ENCODE results near the gene TBC1D16.
A peak's percentile ranks its signal among the peaks of the same experiment; 100 is the strongest.

TBC1D16 gene

DNA sequence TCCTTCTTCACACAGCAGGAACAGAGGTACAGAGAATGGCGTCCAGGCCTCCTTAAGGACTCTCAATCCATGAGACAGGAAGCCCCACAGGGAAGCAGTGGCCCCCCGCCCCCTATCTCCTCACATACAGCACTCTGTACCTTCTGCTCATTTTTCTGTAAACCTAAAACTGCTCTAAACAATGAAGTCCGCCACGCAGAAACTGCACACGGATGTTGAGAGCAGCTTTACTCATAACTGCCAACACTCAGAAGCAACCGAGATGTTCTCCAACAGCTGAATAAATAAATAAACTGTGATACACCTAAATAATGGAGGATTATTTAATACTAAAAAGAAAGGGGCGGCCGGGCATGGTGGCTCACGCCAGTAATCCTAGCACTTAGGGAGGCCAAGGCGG is 9.9 kb downstream of the TBC1D16 start:
- POLR2A ChIA-PET: no interaction called here
- CTCF ChIA-PET: interaction anchor here (8.8 kb wide), 1 partner anchor 18 kb away, joined by 64 read pairs; no protein-coding TSS in a partner anchor

GRCh38 chr17:80025140-80025539 is 10.5 kb downstream of the TBC1D16 start:
- peak in 1 of 3 donors; percentile 37 for DNase-seq
- no peak overlapping the region for H3K27ac ChIP-seq (ENCODE audit: insufficient read depth in 1 of 2, low read depth in 1 of 2, low read length in 2 of 2, poor library complexity in 1 of 2, severe bottlenecking in 2 of 2)
- WGBS (ENCODE audit: insufficient coverage): 71% methylated on average over 6 of the region's 11 CpGs
- no peak overlapping the region for H3K4me3 ChIP-seq (ENCODE audit: control insufficient read depth in 1 of 7, extremely low read depth in 1 of 7, insufficient read depth in 4 of 7, low read depth in 2 of 7, low read length in 6 of 7)
- H3K9me3 ChIP-seq (ENCODE audit: control extremely low read depth in 1 of 5, control insufficient read depth in 4 of 5, insufficient read depth in 2 of 5, low read depth in 1 of 5, low read length in 4 of 5): no peaks in the 10 kb centered on the region
- H3K4me1 ChIP-seq (ENCODE audit: control extremely low read depth in 1 of 4, control insufficient read depth in 4 of 4, insufficient read depth in 4 of 4, low read length in 3 of 4): peaks cover 0 to 20% (median 7%) of the 10 kb centered on the region in 4 experiments
- ChIA-PET CTCF (interaction anchor here (8.8 kb wide), 1 partner anchor 17 kb away, joined by 64 read pairs; no protein-coding TSS in a partner anchor), POLR2A (no interaction called here)
- H3K27me3 ChIP-seq (replicated peaks in 2 of 5; ENCODE audit: control insufficient read depth in 4 of 5, insufficient read depth in 5 of 5, low read length in 4 of 5): no peaks in the 10 kb centered on the region
- no peaks in the 10 kb centered on the region for H3K36me3 ChIP-seq (ENCODE audit: control insufficient read depth in 4 of 4, insufficient read depth in 4 of 4, low read length in 3 of 4)

More for the DNA sequence above, 9.9 kb downstream of the TBC1D16 start:
- Histone ChIP-seq H3K4me1 (ENCODE audit: control extremely low read depth in 1 of 4, control insufficient read depth in 4 of 4, insufficient read depth in 4 of 4, low read length in 3 of 4) (peaks cover 0 to 20% (median 7%) of the 10 kb centered on the region in 4 experiments), H3K27ac (ENCODE audit: insufficient read depth in 1 of 2, low read depth in 1 of 2, low read length in 2 of 2, poor library complexity in 1 of 2, severe bottlenecking in 2 of 2) (no peak overlapping the region), H3K36me3 (ENCODE audit: control insufficient read depth in 4 of 4, insufficient read depth in 4 of 4, low read length in 3 of 4) (no peaks in the 10 kb centered on the region), H3K4me3 (ENCODE audit: control insufficient read depth in 1 of 7, extremely low read depth in 1 of 7, insufficient read depth in 4 of 7, low read depth in 2 of 7, low read length in 6 of 7) (no peak overlapping the region), H3K9me3 (ENCODE audit: control extremely low read depth in 1 of 5, control insufficient read depth in 4 of 5, insufficient read depth in 2 of 5, low read depth in 1 of 5, low read length in 4 of 5) (no peaks in the 10 kb centered on the region), H3K27me3 (replicated peaks in 2 of 5; ENCODE audit: control insufficient read depth in 4 of 5, insufficient read depth in 5 of 5, low read length in 4 of 5) (no peaks in the 10 kb centered on the region)
- DNase-seq: no peak
- 96% methylated on average over 5 of the region's 10 CpGs for WGBS (ENCODE audit: insufficient coverage)

DNA sequence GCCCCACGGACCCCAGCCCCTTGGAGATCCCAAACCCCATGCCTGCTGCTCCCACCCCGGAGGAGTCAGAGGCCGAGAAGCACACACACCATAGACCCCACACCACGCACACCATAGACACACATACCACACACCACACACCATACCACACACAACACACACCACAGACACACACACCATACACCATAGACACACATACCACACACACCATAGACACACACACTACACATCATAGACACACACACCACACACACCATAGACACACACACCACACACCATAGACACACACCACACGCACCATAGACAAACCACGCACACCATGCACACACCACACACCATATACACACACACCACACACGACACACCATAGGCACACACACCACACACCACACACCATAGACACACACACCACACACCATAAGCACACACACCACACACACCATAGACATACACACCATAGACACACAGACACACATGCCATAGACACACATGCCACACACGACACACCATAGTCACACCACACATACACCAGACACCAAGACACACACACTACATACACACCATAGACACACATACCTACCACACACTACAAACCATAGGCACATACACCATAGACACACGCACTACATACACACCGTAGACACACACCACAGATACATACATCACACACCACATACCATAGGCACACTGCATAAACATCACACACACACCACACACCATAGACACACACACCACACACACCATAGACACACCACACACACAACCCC is 11.3 kb downstream of the TBC1D16 start:
- no peaks in the 10 kb centered on the region for H3K27me3 ChIP-seq (replicated peaks in 2 of 5; ENCODE audit: control insufficient read depth in 4 of 5, insufficient read depth in 5 of 5, low read length in 4 of 5)
- H3K9me3 ChIP-seq (ENCODE audit: control extremely low read depth in 1 of 5, control insufficient read depth in 4 of 5, insufficient read depth in 2 of 5, low read depth in 1 of 5, low read length in 4 of 5): no peaks in the 10 kb centered on the region
- H3K4me1 ChIP-seq (ENCODE audit: control extremely low read depth in 1 of 4, control insufficient read depth in 4 of 4, insufficient read depth in 4 of 4, low read length in 3 of 4): peaks cover 0 to 18% (median 7%) of the 10 kb centered on the region in 4 experiments
- H3K4me3 ChIP-seq (ENCODE audit: control insufficient read depth in 1 of 7, extremely low read depth in 1 of 7, insufficient read depth in 4 of 7, low read depth in 2 of 7, low read length in 6 of 7): no peak overlapping the region
- CTCF ChIA-PET: interaction anchor here (8.8 kb wide), 1 partner anchor 17 kb away, joined by 64 read pairs; no protein-coding TSS in a partner anchor
- H3K36me3 ChIP-seq (ENCODE audit: control insufficient read depth in 4 of 4, insufficient read depth in 4 of 4, low read length in 3 of 4): no peaks in the 10 kb centered on the region
- peak in 1 of 3 donors; percentile 32 for DNase-seq
- H3K27ac ChIP-seq (ENCODE audit: insufficient read depth in 1 of 2, low read depth in 1 of 2, low read length in 2 of 2, poor library complexity in 1 of 2, severe bottlenecking in 2 of 2): no peak overlapping the region
- 61% methylated on average over 4 of the region's 10 CpGs for WGBS (ENCODE audit: insufficient coverage)
- POLR2A ChIA-PET: interaction anchor here (0.7 kb wide), 1 partner anchor 78 kb away, joined by 3 read pairs; no protein-coding TSS in a partner anchor

DNA sequence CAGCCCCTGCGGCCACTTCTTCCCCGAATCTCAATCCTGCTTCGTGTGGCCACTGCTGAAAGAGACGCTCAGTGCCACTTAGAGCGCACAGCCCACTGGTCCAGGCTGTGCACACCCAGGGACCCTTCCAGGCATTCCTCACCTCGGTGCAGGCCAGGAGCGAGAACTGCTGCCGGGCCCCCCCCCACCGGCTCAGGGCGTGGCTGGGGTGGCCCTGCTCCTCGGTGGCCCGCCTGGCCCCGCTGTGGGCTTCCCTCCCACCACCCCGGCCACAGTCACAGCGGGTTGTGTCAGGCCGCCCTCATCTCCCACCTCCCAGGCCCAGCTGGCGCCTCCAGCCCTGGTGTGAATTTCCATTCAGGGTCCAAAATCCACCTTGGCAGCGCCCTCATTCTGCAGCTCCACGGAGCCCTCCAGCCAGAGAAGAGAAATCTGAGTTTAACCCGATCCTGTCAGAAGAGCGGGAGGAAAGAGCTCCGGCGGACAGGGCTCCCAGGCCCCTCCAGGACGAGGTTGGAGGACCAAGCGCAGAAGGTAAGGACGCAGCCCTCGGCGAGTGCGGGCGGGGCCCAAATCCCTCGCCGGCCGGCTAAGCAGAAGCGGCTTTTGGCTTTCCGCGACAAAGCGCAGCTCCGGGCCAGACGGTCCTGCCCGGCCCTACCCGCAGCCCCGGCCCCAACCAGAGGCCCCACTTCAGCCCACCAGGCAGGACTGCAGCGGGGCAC is 12.0 kb downstream of the TBC1D16 start:
- DNase-seq: peak in 1 of 3 donors; percentile 17
- H3K36me3 ChIP-seq (ENCODE audit: control insufficient read depth in 4 of 4, insufficient read depth in 4 of 4, low read length in 3 of 4): no peaks in the 10 kb centered on the region
- no peak overlapping the region for H3K4me3 ChIP-seq (ENCODE audit: control insufficient read depth in 1 of 7, extremely low read depth in 1 of 7, insufficient read depth in 4 of 7, low read depth in 2 of 7, low read length in 6 of 7)
- POLR2A ChIA-PET: interaction anchor here (0.7 kb wide), 2 partner anchors 78 to 212 kb away, joined by 3 to 6 read pairs; no protein-coding TSS in a partner anchor
- WGBS (ENCODE audit: insufficient coverage): 94% methylated on average over 34 of the region's 43 CpGs
- no peaks in the 10 kb centered on the region for H3K9me3 ChIP-seq (ENCODE audit: control extremely low read depth in 1 of 5, control insufficient read depth in 4 of 5, insufficient read depth in 2 of 5, low read depth in 1 of 5, low read length in 4 of 5)
- no peak overlapping the region for H3K27ac ChIP-seq (ENCODE audit: insufficient read depth in 1 of 2, low read depth in 1 of 2, low read length in 2 of 2, poor library complexity in 1 of 2, severe bottlenecking in 2 of 2)
- CTCF ChIA-PET: no interaction called here
- peaks cover 0 to 10% (median 3%) of the 10 kb centered on the region in 4 experiments for H3K4me1 ChIP-seq (ENCODE audit: control extremely low read depth in 1 of 4, control insufficient read depth in 4 of 4, insufficient read depth in 4 of 4, low read length in 3 of 4)
- no peaks in the 10 kb centered on the region for H3K27me3 ChIP-seq (replicated peaks in 2 of 5; ENCODE audit: control insufficient read depth in 4 of 5, insufficient read depth in 5 of 5, low read length in 4 of 5)

- H3K4me1 ChIP-seq (ENCODE audit: control extremely low read depth in 1 of 4, control insufficient read depth in 4 of 4, insufficient read depth in 4 of 4, low read length in 3 of 4): peaks cover 0 to 10% (median 3%) of the 10 kb centered on the region in 4 experiments
- H3K36me3 ChIP-seq (ENCODE audit: control insufficient read depth in 4 of 4, insufficient read depth in 4 of 4, low read length in 3 of 4): no peaks in the 10 kb centered on the region
- no peak overlapping the region for H3K4me3 ChIP-seq (ENCODE audit: control insufficient read depth in 1 of 7, extremely low read depth in 1 of 7, insufficient read depth in 4 of 7, low read depth in 2 of 7, low read length in 6 of 7)
- DNase-seq: no peak
- no peaks in the 10 kb centered on the region for H3K27me3 ChIP-seq (replicated peaks in 2 of 5; ENCODE audit: control insufficient read depth in 4 of 5, insufficient read depth in 5 of 5, low read length in 4 of 5)
- H3K9me3 ChIP-seq (ENCODE audit: control extremely low read depth in 1 of 5, control insufficient read depth in 4 of 5, insufficient read depth in 2 of 5, low read depth in 1 of 5, low read length in 4 of 5): no peaks in the 10 kb centered on the region
- H3K27ac ChIP-seq (ENCODE audit: insufficient read depth in 1 of 2, low read depth in 1 of 2, low read length in 2 of 2, poor library complexity in 1 of 2, severe bottlenecking in 2 of 2): no peak overlapping the region
- ChIA-PET POLR2A (no interaction called here), CTCF (interaction anchor here (1.3 to 1.6 kb wide), 3 partner anchors 11 to 13 kb away, joined by 3 to 6 read pairs (median 3); no protein-coding TSS in a partner anchor)
- 100% methylated on average over 1 of the region's 2 CpGs for WGBS (ENCODE audit: insufficient coverage)
Observed at GRCh38 chr17:80021600-80021999, 14.1 kb downstream of the TBC1D16 start.

DNA sequence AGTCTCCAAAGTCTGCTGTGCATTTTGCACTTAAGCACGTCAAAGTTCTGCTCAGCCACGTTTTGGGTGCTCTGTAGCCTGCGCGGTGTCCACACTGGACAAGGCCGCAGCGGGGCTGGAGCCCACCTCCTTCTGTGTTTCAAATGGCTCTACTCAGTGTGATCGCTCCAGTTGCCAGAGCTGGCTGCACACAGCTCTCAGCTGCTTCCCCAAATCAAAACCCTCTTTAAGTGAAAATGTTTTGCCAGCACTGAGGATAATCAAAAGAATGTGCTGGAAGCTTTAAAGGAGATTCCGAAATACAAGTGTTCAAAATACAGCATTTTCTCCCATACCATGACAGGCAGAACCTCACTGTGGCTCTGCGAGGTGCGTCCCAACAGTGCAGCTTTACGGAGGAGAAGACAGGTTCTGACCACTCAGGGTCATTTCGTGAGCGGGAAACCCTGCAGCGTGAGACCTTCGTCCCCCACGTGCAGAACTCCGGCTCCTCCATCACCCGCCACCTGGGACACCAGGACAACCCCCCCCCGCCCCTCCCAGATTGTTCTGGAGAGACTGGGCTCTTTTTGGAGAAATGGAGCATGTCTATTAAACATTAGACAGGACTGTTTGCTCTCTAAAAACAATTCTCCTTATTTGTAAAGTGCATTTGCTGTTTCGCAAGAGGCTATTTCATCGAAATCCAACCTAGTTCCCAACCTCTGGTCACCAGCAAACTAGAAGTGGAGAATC is 16.6 kb downstream of the TBC1D16 start:
- WGBS (ENCODE audit: insufficient coverage): 97% methylated on average over 10 of the region's 21 CpGs
- CTCF ChIA-PET: interaction anchor here (1.1 to 3.1 kb wide), 2 partner anchors 10 to 13 kb away, joined by 3 to 18 read pairs; no protein-coding TSS in a partner anchor

More for the DNA sequence above, 16.6 kb downstream of the TBC1D16 start:
- H3K4me3 ChIP-seq (ENCODE audit: control insufficient read depth in 1 of 7, extremely low read depth in 1 of 7, insufficient read depth in 4 of 7, low read depth in 2 of 7, low read length in 6 of 7): no peak overlapping the region
- H3K4me1 ChIP-seq (ENCODE audit: control extremely low read depth in 1 of 4, control insufficient read depth in 4 of 4, insufficient read depth in 4 of 4, low read length in 3 of 4): peaks cover 0 to 3% (median 0%) of the 10 kb centered on the region in 4 experiments
- H3K27me3 ChIP-seq (replicated peaks in 2 of 5; ENCODE audit: control insufficient read depth in 4 of 5, insufficient read depth in 5 of 5, low read length in 4 of 5): no peaks in the 10 kb centered on the region
- peaks cover 0 to 3% (median 0%) of the 10 kb centered on the region in 5 experiments for H3K9me3 ChIP-seq (ENCODE audit: control extremely low read depth in 1 of 5, control insufficient read depth in 4 of 5, insufficient read depth in 2 of 5, low read depth in 1 of 5, low read length in 4 of 5)
- H3K36me3 ChIP-seq (ENCODE audit: control insufficient read depth in 4 of 4, insufficient read depth in 4 of 4, low read length in 3 of 4): no peaks in the 10 kb centered on the region
- POLR2A ChIA-PET: no interaction called here
- no peak for DNase-seq
- H3K27ac ChIP-seq (ENCODE audit: insufficient read depth in 1 of 2, low read depth in 1 of 2, low read length in 2 of 2, poor library complexity in 1 of 2, severe bottlenecking in 2 of 2): no peak overlapping the region
